ENCODE measurements around the gene HSPB1. TPM values are rescaled to one million over a fixed set of nuclear protein-coding genes. Genes with fewer than 3 reads are reported as not detected.
A peak's percentile ranks its signal among the peaks of the same experiment; 100 is the strongest.

HSPB1 gene
- total RNA-seq, 1 experiment from 2014 or later = 202 TPM

- Mint-ChIP-seq H3K4me1 (peaks cover 33% of the 10 kb centered on the region), H3K9me3 (no peaks in the 10 kb centered on the region), H3K4me3 (no peak overlapping the region), H3K27me3 (ENCODE audit: low read depth) (no peaks in the 10 kb centered on the region; the same call in 1 of the 2 replicates), H3K27ac (peak overlapping the region; percentile 22; the same call in 1 of the 2 replicates), H3K36me3 (peaks cover 7% of the 10 kb centered on the region)
- ATAC-seq (no peak), DNase-seq (ENCODE audit: low spot score) (no peak)
- POLR2A ChIA-PET = interaction anchor here (2.1 to 2.3 kb wide), 2 partner anchors 27 to 95 kb away, joined by 14 to 19 read pairs; no protein-coding TSS in a partner anchor
- CTCF ChIA-PET = interaction anchor here (1.4 to 6.0 kb wide), 10 partner anchors 9 to 192 kb away, joined by 3 to 103 read pairs (median 30); partner anchors contain the start of gene SRRM3
- TF ChIP-seq GTF2I (CRISPR knock-in tag; conservative IDR thresholded peaks at IDR 0.05) = no peak
Observed at GRCh38 chr7:76261329-76261728, 41.1 kb upstream of the HSPB1 start.

GRCh38 chr7:76261931-76262330 is 40.5 kb upstream of the HSPB1 start:
- no peak for ATAC-seq
- H3K27me3 Mint-ChIP-seq (ENCODE audit: low read depth) = no peaks in the 10 kb centered on the region; the same call in 1 of the 2 replicates

More at GRCh38 chr7:76261931-76262330, 40.5 kb upstream of the HSPB1 start:
- CTCF ChIA-PET = interaction anchor here (0.7 to 6.0 kb wide), 18 partner anchors 8 to 471 kb away, joined by 3 to 103 read pairs (median 20); partner anchors contain the start of gene SRRM3
- POLR2A ChIA-PET = interaction anchor here (1.7 to 2.3 kb wide), 2 partner anchors 83 to 95 kb away, joined by 5 to 14 read pairs; no protein-coding TSS in a partner anchor
- Mint-ChIP-seq H3K4me1 (peaks cover 33% of the 10 kb centered on the region), H3K9me3 (no peaks in the 10 kb centered on the region), H3K36me3 (peaks cover 5% of the 10 kb centered on the region), H3K27ac (peak overlapping the region; percentile 22), H3K4me3 (no peak overlapping the region)
- 0 out of 2 replicates have a peak, but pooled peaks have one; percentile 47 for TF ChIP-seq HMGXB4 (CRISPR knock-in tag; IDR thresholded peaks at IDR 0.05)
- no peak for TF ChIP-seq ESRRA (CRISPR knock-in tag; IDR thresholded peaks at IDR 0.05; ENCODE audit: borderline replicate concordance)
- TF ChIP-seq CREM (CRISPR knock-in tag; IDR thresholded peaks at IDR 0.05) = no peak
- no peak for TF ChIP-seq RORB (CRISPR knock-in tag; IDR thresholded peaks at IDR 0.05)
- TF ChIP-seq ZNF281 (CRISPR knock-in tag; IDR thresholded peaks at IDR 0.05) = no peak; the same call in 1 of the 2 replicates
- no peak for TF ChIP-seq ATF2 (CRISPR knock-in tag; IDR thresholded peaks at IDR 0.05; ENCODE audit: borderline replicate concordance, low read depth)
- no peak for TF ChIP-seq USF2 (CRISPR knock-in tag; IDR thresholded peaks at IDR 0.05)
- DNase-seq (ENCODE audit: low spot score) = no peak

Data from WTC11 (cell line).